Measurements from ENCODE around the gene KCNQ1. TPM values are rescaled to one million over a fixed set of nuclear protein-coding genes. Genes with fewer than 3 reads are reported as not detected.

The KCNQ1 gene
- polyA plus RNA-seq, 2 donors: 0.31 to 0.52 TPM

DNA sequence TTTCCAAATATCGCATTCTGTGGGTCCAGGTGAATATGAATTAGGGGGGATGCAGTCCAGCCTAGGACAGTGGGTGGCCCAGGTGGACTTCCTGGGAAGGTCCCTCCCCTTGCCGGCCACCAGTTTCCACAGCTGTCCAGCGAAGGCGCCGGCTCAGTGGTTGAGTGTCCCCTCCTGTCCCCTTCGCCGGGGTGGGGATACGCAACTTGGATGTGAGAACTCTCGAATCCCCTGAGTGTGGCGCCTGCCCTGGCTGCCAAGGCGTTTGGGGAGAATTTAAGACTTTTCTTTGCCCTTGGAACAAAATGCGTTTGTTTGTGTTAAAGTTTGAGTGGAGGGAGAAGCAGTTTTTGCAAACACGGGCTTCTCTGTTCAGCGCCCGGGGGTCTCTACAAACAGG, 131.3 kb downstream of the KCNQ1 start:
- H3K27ac ChIP-seq (ENCODE audit: low read depth in 2 of 2, low read length in 1 of 2): no peak overlapping the region
- WGBS, 2 donors: 93 to 94% methylated on average over 15 of the region's 15 CpGs
- H3K27me3 ChIP-seq (ENCODE audit: control insufficient read depth in 1 of 2, insufficient read depth in 2 of 2, low read length in 2 of 2): no peaks in the 10 kb centered on the region

DNA sequence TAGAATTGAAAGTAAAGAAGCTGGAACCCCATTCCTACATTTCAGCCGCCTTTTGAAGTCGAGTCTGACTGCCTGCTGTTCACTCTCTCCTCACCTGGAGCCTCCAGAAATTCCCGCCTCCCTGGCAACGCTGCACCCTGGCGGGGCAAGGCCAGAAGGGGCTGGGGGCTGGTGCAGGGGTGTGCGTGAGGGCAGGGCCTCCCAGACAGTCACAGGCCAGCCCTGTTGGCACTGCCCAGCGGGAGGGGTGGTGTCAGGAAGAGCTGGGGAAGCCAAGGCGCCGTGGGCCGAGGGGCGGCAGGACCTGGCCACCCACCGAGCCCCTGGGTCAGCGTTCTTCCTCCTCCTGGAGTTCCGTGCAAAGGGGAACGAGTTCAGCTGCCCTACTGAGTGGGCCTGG, 131.7 kb downstream of the KCNQ1 start:
- Histone ChIP-seq H3K4me3 (ENCODE audit: low read depth in 1 of 2, low read length in 2 of 2) (no peak overlapping the region), H3K9me3 (ENCODE audit: control insufficient read depth in 2 of 2, insufficient read depth in 1 of 2, low read depth in 1 of 2, low read length in 1 of 2) (peaks cover 0 to 2% of the 10 kb centered on the region in 2 donors), H3K27ac (ENCODE audit: low read depth in 2 of 2, low read length in 1 of 2) (no peak overlapping the region), H3K36me3 (ENCODE audit: control insufficient read depth in 2 of 2, insufficient read depth in 2 of 2, low read length in 1 of 2) (no peaks in the 10 kb centered on the region), H3K27me3 (ENCODE audit: control insufficient read depth in 1 of 2, insufficient read depth in 2 of 2, low read length in 2 of 2) (no peaks in the 10 kb centered on the region), H3K4me1 (ENCODE audit: control insufficient read depth in 2 of 2, insufficient read depth in 2 of 2, low read length in 1 of 2) (peaks cover 0 to 6% of the 10 kb centered on the region in 2 donors)
- 85 to 86% methylated on average over 15 of the region's 15 CpGs for WGBS, 2 donors

More for the DNA sequence above, 131.3 kb downstream of the KCNQ1 start:
- H3K4me3 ChIP-seq (ENCODE audit: low read depth in 1 of 2, low read length in 2 of 2): no peak overlapping the region
- no peaks in the 10 kb centered on the region for H3K36me3 ChIP-seq (ENCODE audit: control insufficient read depth in 2 of 2, insufficient read depth in 2 of 2, low read length in 1 of 2)
- H3K9me3 ChIP-seq (ENCODE audit: control insufficient read depth in 2 of 2, insufficient read depth in 1 of 2, low read depth in 1 of 2, low read length in 1 of 2): peaks cover 0 to 2% of the 10 kb centered on the region in 2 donors
- peaks cover 0 to 6% of the 10 kb centered on the region in 2 donors for H3K4me1 ChIP-seq (ENCODE audit: control insufficient read depth in 2 of 2, insufficient read depth in 2 of 2, low read length in 1 of 2)

DNA sequence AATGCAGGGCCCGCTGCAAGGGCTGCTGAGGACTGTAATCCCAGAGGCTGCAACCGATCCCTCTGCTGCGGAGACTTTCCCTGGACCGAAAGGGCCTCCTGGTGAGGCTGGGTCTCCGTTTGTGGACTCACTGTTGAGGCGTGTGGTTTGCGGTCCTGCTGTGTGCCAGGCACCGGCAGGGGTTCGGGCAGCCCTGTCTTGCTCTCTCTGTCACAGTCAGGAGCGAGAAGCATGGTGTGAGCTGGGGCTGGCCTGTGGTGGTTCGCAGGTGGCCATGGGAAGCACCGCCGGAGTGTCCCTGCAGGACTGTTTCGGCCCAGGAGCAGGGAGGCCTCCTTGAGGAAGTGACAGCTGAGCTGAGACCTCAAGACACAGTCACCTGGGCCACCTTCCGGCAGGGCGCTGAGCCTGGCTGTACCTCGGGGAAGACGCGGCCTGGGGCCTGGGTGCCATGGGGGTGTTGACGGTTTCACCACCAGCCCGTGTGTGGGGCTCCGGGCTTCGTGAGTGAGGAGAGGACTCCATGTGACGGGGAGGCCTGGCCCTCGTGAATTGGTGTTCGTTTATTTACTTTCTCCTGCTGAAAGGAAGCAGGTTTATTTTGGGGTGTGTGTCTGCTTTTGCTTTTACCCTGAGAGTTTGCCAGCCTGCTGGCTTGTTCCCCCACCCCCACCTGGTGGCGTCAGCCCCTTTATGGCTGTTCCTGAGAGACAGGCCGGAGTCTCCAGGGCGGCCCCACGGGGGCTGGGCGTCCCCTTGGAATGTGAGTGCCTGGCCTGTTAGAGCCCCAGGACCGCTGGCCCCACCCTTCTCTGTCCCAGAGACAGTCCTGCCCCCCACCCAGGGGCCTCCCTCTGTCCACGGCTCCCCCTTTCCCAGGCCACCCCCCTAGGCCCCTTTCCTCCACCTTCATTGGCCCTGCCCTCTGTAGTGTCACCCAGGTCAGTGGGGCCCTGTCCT, 132.5 kb downstream of the KCNQ1 start:
- H3K36me3 ChIP-seq (ENCODE audit: control insufficient read depth in 2 of 2, insufficient read depth in 2 of 2, low read length in 1 of 2): no peaks in the 10 kb centered on the region
- WGBS, 2 donors: 89 to 91% methylated on average over 33 of the region's 33 CpGs
- H3K27ac ChIP-seq (ENCODE audit: low read depth in 2 of 2, low read length in 1 of 2): no peak overlapping the region
- peaks cover 0 to 6% of the 10 kb centered on the region in 2 donors for H3K4me1 ChIP-seq (ENCODE audit: control insufficient read depth in 2 of 2, insufficient read depth in 2 of 2, low read length in 1 of 2)
- peaks cover 0 to 2% of the 10 kb centered on the region in 2 donors for H3K9me3 ChIP-seq (ENCODE audit: control insufficient read depth in 2 of 2, insufficient read depth in 1 of 2, low read depth in 1 of 2, low read length in 1 of 2)
- no peaks in the 10 kb centered on the region for H3K27me3 ChIP-seq (ENCODE audit: control insufficient read depth in 1 of 2, insufficient read depth in 2 of 2, low read length in 2 of 2)
- H3K4me3 ChIP-seq (ENCODE audit: low read depth in 1 of 2, low read length in 2 of 2): no peak overlapping the region

DNA sequence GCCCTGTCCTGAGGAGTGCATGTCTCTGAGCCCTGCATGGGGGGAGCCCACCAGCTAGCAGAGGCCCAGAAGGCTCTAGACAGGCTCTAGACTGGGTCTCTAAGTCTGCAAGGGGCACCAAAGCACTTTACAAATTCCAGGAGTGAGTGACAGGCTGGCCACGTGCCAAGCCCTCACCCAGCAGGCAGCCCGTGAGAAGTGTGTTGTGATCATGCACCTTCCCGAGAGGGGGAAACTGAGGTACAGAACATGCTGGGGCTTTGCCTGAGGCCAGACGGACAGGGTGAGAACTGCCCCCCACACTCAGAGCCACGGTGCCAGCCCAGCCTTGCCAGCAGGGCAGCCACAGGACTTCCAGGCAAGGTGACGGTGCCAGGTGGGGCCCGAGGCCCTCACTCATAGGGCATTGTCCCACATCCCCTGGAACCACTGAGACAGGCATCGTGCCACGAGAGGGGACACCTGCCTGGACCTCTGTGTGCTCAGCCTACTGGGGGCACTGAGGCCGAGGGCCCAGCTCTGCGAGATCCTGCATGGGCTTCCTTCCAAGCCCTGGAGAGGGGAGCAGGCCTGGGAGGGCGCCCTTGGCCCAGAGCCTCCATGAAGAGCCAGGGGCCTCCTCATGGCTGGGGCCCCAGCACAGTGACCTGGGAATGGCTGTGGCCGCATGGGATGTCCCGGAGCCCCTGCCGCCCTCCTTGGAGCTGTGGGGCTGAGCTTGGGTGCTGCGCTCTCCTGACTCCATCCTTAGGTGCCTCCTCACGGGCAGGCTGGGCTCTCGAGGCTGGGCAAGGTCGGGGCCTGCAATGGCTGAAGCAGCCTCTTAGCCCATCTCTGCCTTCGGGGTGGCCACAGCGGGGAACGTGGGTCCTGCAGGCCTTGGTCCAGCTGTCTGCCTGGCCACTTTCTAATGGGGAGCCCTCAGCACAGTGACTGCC, 133.5 kb downstream of the KCNQ1 start:
- peaks cover 0 to 6% of the 10 kb centered on the region in 2 donors for H3K4me1 ChIP-seq (ENCODE audit: control insufficient read depth in 2 of 2, insufficient read depth in 2 of 2, low read length in 1 of 2)
- no peaks in the 10 kb centered on the region for H3K27me3 ChIP-seq (ENCODE audit: control insufficient read depth in 1 of 2, insufficient read depth in 2 of 2, low read length in 2 of 2)
- 87 to 88% methylated on average over 21 to 22 of the region's 22 CpGs for WGBS, 2 donors

DNA sequence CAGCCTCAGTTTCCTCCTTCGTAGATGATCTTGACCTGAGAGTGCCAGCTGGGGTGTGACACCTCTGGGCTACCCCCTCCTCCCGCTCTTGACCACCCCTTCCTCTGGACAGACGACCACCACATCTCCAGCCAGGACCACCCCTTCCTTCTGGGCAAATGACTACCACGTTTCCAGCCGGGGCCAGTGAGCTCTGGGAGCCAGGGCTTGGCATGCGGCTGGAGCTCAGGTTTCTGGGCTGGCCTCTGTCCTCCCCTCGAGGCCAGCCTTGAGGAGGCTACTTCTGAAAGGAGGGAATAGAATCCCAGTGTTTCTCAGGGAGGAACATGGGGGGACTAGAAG, 134.1 kb downstream of the KCNQ1 start:
- peaks cover 0 to 6% of the 10 kb centered on the region in 2 donors for H3K4me1 ChIP-seq (ENCODE audit: control insufficient read depth in 2 of 2, insufficient read depth in 2 of 2, low read length in 1 of 2)
- H3K27ac ChIP-seq (ENCODE audit: low read depth in 2 of 2, low read length in 1 of 2): no peak overlapping the region
- no peaks in the 10 kb centered on the region for H3K36me3 ChIP-seq (ENCODE audit: control insufficient read depth in 2 of 2, insufficient read depth in 2 of 2, low read length in 1 of 2)
- H3K27me3 ChIP-seq (ENCODE audit: control insufficient read depth in 1 of 2, insufficient read depth in 2 of 2, low read length in 2 of 2): no peaks in the 10 kb centered on the region
- no peak overlapping the region for H3K4me3 ChIP-seq (ENCODE audit: low read depth in 1 of 2, low read length in 2 of 2)
- 78 to 88% methylated on average over 7 of the region's 7 CpGs for WGBS, 2 donors
- H3K9me3 ChIP-seq (ENCODE audit: control insufficient read depth in 2 of 2, insufficient read depth in 1 of 2, low read depth in 1 of 2, low read length in 1 of 2): no peaks in the 10 kb centered on the region

More for the DNA sequence above, 133.5 kb downstream of the KCNQ1 start:
- H3K4me3 ChIP-seq (ENCODE audit: low read depth in 1 of 2, low read length in 2 of 2): no peak overlapping the region
- no peaks in the 10 kb centered on the region for H3K36me3 ChIP-seq (ENCODE audit: control insufficient read depth in 2 of 2, insufficient read depth in 2 of 2, low read length in 1 of 2)
- no peaks in the 10 kb centered on the region for H3K9me3 ChIP-seq (ENCODE audit: control insufficient read depth in 2 of 2, insufficient read depth in 1 of 2, low read depth in 1 of 2, low read length in 1 of 2)
- H3K27ac ChIP-seq (ENCODE audit: low read depth in 2 of 2, low read length in 1 of 2): no peak overlapping the region

DNA sequence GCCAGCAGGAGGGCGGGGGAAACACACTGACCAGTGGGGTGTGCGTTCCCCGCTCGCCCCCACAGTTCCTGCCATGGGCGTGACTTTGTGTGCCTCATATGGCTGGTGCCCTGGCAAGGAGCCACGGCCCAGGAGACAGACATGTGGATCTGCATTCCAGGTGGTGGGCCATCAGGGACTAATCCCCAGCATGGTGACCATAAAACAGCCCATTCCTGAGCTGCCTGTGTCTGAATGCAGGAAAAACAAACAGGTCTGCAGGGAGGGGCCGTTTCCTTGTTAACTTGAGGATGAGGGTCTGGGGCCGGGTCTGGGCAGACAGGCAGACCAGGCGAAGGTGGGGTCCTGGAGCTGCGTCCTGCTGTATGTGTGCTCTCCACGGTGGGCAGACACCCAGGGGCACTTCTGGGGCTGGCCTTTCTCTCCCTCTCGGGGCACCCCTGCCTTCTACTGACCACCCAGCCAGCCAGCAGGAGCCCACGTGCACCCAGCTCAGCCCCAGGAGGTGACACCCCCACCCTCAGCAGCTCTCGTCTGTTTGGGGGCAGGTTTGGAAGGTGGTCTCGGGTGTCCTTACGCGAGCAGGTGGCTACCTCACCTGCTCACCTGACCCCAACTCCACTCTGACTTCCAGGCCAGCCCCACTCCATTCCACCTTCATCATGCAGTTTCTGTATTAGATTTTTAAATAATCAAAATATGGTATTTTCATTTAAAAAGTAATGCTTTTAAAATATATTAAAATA, 134.7 kb downstream of the KCNQ1 start:
- Histone ChIP-seq H3K4me3 (ENCODE audit: low read depth in 1 of 2, low read length in 2 of 2) (no peak overlapping the region), H3K27ac (ENCODE audit: low read depth in 2 of 2, low read length in 1 of 2) (no peak overlapping the region), H3K4me1 (ENCODE audit: control insufficient read depth in 2 of 2, insufficient read depth in 2 of 2, low read length in 1 of 2) (peaks cover 0 to 5% of the 10 kb centered on the region in 2 donors), H3K36me3 (ENCODE audit: control insufficient read depth in 2 of 2, insufficient read depth in 2 of 2, low read length in 1 of 2) (no peaks in the 10 kb centered on the region), H3K27me3 (ENCODE audit: control insufficient read depth in 1 of 2, insufficient read depth in 2 of 2, low read length in 2 of 2) (no peaks in the 10 kb centered on the region), H3K9me3 (ENCODE audit: control insufficient read depth in 2 of 2, insufficient read depth in 1 of 2, low read depth in 1 of 2, low read length in 1 of 2) (no peaks in the 10 kb centered on the region)
- 71 to 79% methylated on average over 17 of the region's 17 CpGs for WGBS, 2 donors

DNA sequence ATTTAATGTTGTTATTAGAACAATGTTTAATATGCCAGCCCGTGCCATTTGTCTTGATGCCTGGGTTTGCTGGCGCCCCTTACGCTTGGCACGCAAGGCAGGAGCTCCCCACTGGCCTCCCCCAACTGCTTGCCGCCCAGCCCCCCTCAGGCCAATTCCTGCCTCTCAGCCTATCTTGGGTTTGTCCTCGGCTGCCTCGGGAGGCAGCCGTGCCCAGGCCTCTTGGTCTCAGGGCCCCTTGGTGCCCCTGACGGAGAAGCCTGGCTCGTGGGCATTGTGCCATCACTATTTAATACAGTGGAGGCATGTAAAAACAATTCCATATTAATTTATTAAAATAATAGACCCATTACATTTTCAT, 135.2 kb downstream of the KCNQ1 start:
- no peaks in the 10 kb centered on the region for H3K9me3 ChIP-seq (ENCODE audit: control insufficient read depth in 2 of 2, insufficient read depth in 1 of 2, low read depth in 1 of 2, low read length in 1 of 2)
- H3K4me1 ChIP-seq (ENCODE audit: control insufficient read depth in 2 of 2, insufficient read depth in 2 of 2, low read length in 1 of 2): no peaks in the 10 kb centered on the region
- no peak overlapping the region for H3K27ac ChIP-seq (ENCODE audit: low read depth in 2 of 2, low read length in 1 of 2)
- H3K4me3 ChIP-seq (ENCODE audit: low read depth in 1 of 2, low read length in 2 of 2): no peak overlapping the region
- no peaks in the 10 kb centered on the region for H3K36me3 ChIP-seq (ENCODE audit: control insufficient read depth in 2 of 2, insufficient read depth in 2 of 2, low read length in 1 of 2)
- no peaks in the 10 kb centered on the region for H3K27me3 ChIP-seq (ENCODE audit: control insufficient read depth in 1 of 2, insufficient read depth in 2 of 2, low read length in 2 of 2)
- WGBS, 2 donors: 68 to 72% methylated on average over 10 of the region's 10 CpGs

DNA sequence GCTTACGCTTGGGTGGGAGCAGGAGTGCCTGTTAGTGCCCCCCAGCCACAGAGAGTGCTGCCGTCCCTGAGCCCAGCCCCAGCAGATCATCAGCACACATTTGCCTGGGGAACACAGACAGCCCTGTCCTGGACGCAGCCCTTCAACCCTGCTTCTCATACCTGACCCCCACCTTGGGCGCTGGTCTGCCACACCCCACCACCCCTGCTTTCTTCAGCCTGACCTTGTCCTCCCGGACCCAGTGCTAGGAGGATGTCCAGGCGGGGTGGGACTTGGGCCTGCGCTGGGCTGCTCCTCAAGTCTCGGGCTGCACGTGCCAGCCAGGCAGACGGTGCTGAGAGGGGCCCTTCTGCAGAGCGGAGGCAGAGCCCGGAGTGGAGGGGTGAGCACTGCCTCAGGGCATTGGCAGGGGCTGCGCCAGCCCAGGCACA, 135.8 kb downstream of the KCNQ1 start:
- H3K27ac ChIP-seq (ENCODE audit: low read depth in 2 of 2, low read length in 1 of 2): no peak overlapping the region
- H3K4me1 ChIP-seq (ENCODE audit: control insufficient read depth in 2 of 2, insufficient read depth in 2 of 2, low read length in 1 of 2): no peaks in the 10 kb centered on the region
- no peaks in the 10 kb centered on the region for H3K27me3 ChIP-seq (ENCODE audit: control insufficient read depth in 1 of 2, insufficient read depth in 2 of 2, low read length in 2 of 2)
- no peaks in the 10 kb centered on the region for H3K36me3 ChIP-seq (ENCODE audit: control insufficient read depth in 2 of 2, insufficient read depth in 2 of 2, low read length in 1 of 2)
- 79 to 80% methylated on average over 13 of the region's 13 CpGs for WGBS, 2 donors
- no peak overlapping the region for H3K4me3 ChIP-seq (ENCODE audit: low read depth in 1 of 2, low read length in 2 of 2)
- H3K9me3 ChIP-seq (ENCODE audit: control insufficient read depth in 2 of 2, insufficient read depth in 1 of 2, low read depth in 1 of 2, low read length in 1 of 2): no peaks in the 10 kb centered on the region

All from esophagus (tissue), 2 donors.